ENCODE results near the gene GAS7. TPM values are rescaled to one million over a fixed set of nuclear protein-coding genes. Genes with fewer than 3 reads are reported as not detected.
A peak's percentile ranks its signal among the peaks of the same experiment; 100 is the strongest.

GAS7 gene
- total RNA-seq, 6 experiments from 2014 or later = 1.6 to 7.1 (median 2.7) TPM

- no peak overlapping the region for H3K27ac ChIP-seq
- 49% methylated on average over 12 of the region's 15 CpGs for WGBS (ENCODE audit: insufficient coverage, low coverage, low lambda C conversion rate, missing lambda C conversion rate)
- peak; percentile 35 to 64 (median 50) for ATAC-seq
Measured at GRCh38 chr17:10226930-10227695, 28.7 kb upstream of the GAS7 start.

DNA sequence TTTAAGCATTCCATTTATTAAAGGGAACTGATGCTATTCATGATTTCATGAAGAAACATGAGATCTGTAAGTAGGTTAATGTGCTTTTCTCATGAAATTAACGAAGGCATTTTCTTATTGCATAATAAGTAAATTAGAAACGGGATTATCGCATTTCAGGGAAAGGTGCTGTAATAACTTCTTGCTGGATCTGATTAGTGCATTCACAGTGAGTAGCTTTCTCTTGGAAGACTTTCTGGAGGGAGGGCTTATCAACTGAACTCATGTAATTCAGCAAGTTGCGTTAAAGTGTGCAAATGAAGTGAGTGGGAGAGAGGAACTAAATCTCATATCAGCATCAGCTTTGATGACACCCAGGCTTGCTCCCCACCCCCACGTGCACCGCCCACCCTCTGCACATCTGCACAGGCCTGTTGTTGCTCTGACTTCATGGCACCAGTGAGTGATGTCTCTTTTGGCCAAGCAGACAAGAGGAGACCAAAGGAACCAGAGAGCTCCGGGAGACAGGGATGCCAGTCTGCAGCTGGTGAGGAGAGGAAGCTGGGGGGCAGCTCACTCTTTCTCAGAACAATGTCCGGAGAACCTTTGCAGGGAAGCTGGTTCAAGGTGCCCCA is 26.3 kb upstream of the GAS7 start:
- Histone ChIP-seq H3K27me3 (no peaks in the 10 kb centered on the region), H3K9me3 (no peaks in the 10 kb centered on the region), H3K4me1 (no peaks in the 10 kb centered on the region), H3K4me3 (no peak overlapping the region), H3K27ac (no peak overlapping the region), H3K36me3 (no peaks in the 10 kb centered on the region)
- no peak for TF ChIP-seq POLR2A (IDR thresholded peaks at IDR 0.05)
- TF ChIP-seq CTCF (IDR thresholded peaks at IDR 0.05) = no peak
- ATAC-seq = no peak
- WGBS (ENCODE audit: insufficient coverage, low coverage, low lambda C conversion rate, missing lambda C conversion rate) = 45% methylated on average over 7 of the region's 8 CpGs
- no peak for DNase-seq
- intact Hi-C loops (cut with DNase I) = no loop called here

More at GRCh38 chr17:10226930-10227695, 28.7 kb upstream of the GAS7 start:
- peak; percentile 43 to 65 (median 54) for DNase-seq
- Histone ChIP-seq H3K27me3 (no peaks in the 10 kb centered on the region), H3K36me3 (no peaks in the 10 kb centered on the region), H3K9me3 (no peaks in the 10 kb centered on the region), H3K4me3 (no peak overlapping the region), H3K4me1 (no peaks in the 10 kb centered on the region)
- TF ChIP-seq POLR2A (IDR thresholded peaks at IDR 0.05) (no peak), CTCF (IDR thresholded peaks at IDR 0.05) (peak; percentile 50 to 84 (median 59))
- intact Hi-C loops (cut with DNase I) = no loop called here

DNA sequence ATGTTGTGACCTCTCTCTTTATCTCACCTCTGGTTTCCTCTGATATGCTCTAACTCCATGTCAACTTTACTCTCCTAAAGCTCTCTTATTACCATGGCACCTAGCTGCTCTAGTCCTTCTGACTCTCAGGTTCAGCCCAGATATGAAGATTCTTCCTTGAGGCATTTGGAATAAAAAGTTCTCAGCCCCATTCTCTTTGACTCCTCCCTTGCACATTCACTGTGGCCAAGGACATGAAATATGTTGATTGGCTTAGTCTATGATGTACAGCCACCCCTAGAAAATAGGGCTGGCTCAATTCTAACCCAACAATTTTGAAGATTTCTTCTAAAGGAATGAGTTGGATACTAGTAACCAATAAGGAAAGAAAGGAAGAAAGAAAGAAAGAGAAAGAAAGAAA is 20.8 kb upstream of the GAS7 start:
- TF ChIP-seq CTCF (IDR thresholded peaks at IDR 0.05) (no peak), POLR2A (IDR thresholded peaks at IDR 0.05) (no peak)
- no peaks in the 10 kb centered on the region for H3K27me3 ChIP-seq
- no peaks in the 10 kb centered on the region for H3K4me1 ChIP-seq
- intact Hi-C loops (cut with DNase I) = no loop called here
- H3K36me3 ChIP-seq = no peaks in the 10 kb centered on the region
- ATAC-seq = no peak
- no peak for DNase-seq
- no peak overlapping the region for H3K4me3 ChIP-seq
- no peak overlapping the region for H3K27ac ChIP-seq
- no peaks in the 10 kb centered on the region for H3K9me3 ChIP-seq

DNA sequence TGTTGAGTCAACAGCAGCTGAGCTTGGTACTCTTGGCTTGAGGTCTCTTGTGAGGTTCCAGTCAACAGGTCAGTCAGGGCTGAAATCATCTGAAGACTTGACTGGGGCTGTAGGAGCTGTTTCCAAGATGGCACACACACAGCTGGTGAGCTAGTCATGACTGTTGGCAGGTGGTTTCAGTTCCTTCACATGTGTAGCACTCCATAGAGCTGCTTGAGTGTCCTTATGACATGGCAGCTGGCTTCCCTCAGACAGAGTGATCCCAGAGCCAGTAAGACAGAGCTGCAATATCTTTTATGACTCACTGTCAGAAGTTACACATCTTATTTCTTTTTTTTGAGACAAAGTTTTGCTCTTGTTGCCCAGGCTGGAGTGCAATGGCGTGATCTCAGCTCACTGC is 19.5 kb upstream of the GAS7 start:
- WGBS (ENCODE audit: insufficient coverage, low coverage, low lambda C conversion rate, missing lambda C conversion rate) = 33% methylated on average over 1 of the region's 1 CpG
- ATAC-seq = no peak
- TF ChIP-seq CTCF (IDR thresholded peaks at IDR 0.05) (no peak), POLR2A (IDR thresholded peaks at IDR 0.05) (no peak)

More for the DNA sequence above, 19.5 kb upstream of the GAS7 start:
- DNase-seq = no peak
- no peak overlapping the region for H3K27ac ChIP-seq
- H3K9me3 ChIP-seq = no peaks in the 10 kb centered on the region
- no peaks in the 10 kb centered on the region for H3K36me3 ChIP-seq
- no peaks in the 10 kb centered on the region for H3K27me3 ChIP-seq
- intact Hi-C loops (cut with DNase I) = no loop called here
- no peak overlapping the region for H3K4me3 ChIP-seq
- no peaks in the 10 kb centered on the region for H3K4me1 ChIP-seq
